ENCODE results near the gene LZTS3. TPM values are rescaled to one million over a fixed set of nuclear protein-coding genes. Genes with fewer than 3 reads are reported as not detected.

Gene LZTS3
- total and polyA plus RNA-seq, 8 donors, result 5.3 to 36.6 (median 17.1) TPM

DNA sequence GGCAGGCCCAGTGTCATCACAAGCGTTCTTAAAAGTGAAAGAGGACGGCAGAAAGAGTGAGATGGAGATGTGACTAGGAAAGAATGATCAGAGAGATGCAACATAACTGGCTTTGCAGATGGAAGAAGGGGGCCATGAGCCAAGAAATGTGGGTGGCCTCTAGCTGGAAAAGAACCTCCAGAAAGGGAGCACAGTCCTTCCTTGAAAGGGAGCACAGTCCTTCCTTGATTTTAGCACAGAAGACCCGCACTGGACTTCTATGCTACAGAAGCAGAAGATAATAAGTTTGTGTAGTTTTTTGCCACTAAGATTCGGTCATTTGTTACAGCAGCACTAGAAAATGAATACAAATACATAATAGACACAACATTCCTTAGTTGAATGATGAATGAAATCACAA, 7.0 kb upstream of the LZTS3 start:
- no peak for TF ChIP-seq POLR2AphosphoS5 (IDR thresholded peaks at IDR 0.05)
- no peak for TF ChIP-seq POLR2A (IDR thresholded peaks at IDR 0.05)
- no peak for TF ChIP-seq EP300 (IDR thresholded peaks at IDR 0.05)
- TF ChIP-seq, protein P1, sequence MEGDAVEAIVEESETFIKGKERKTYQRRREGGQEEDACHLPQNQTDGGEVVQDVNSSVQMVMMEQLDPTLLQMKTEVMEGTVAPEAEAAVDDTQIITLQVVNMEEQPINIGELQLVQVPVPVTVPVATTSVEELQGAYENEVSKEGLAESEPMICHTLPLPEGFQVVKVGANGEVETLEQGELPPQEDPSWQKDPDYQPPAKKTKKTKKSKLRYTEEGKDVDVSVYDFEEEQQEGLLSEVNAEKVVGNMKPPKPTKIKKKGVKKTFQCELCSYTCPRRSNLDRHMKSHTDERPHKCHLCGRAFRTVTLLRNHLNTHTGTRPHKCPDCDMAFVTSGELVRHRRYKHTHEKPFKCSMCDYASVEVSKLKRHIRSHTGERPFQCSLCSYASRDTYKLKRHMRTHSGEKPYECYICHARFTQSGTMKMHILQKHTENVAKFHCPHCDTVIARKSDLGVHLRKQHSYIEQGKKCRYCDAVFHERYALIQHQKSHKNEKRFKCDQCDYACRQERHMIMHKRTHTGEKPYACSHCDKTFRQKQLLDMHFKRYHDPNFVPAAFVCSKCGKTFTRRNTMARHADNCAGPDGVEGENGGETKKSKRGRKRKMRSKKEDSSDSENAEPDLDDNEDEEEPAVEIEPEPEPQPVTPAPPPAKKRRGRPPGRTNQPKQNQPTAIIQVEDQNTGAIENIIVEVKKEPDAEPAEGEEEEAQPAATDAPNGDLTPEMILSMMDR (IDR thresholded peaks at IDR 0.05), result no peak
- 60 to 85% (median 75%) methylated on average over 4 of the region's 4 CpGs for WGBS, 5 donors
- intact Hi-C loops (cut with DNase I; ENCODE audit: low total_unique reads), result no loop called here

DNA sequence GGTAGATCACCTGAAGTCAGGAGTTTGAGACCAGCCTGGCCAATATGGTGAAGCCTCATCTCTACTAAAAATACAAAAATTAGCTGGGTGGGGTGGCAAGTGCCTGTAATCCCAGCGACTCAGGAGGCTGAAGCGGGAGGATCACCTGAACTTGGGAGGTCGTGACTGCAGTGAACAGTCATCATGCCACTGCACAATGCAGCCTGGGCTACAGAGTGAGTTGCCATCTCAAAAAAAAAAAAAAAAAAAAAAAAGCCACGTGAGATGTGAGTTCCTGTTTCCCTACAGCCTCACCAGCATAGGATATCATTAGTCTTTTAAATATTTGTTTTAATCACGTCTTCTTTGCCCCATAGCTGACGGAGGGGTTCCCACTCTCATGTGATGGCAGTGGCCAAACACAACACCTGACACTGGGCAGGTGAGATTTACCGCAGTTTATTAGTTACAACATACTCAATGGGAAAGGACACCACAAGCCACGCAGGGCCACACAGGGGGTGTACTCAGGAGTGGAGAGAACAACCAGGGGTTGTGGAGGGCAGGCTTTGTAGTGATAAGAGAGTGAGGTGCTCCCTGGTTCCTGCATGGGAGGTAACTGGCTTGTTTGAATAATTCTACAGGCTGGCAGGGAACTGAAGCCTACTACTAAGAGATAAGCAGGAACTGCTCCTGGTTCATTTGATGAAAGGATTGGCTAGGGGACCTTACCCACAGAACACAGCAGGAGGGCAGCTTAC, 4.6 kb upstream of the LZTS3 start:
- Histone ChIP-seq H3K36me3 (no peaks in the 10 kb centered on the region), H3K27ac (peak overlapping the region; percentile 13 to 59 (median 41))
- 35 to 46% (median 41%) methylated on average over 7 to 8 of the region's 8 CpGs for WGBS, 5 donors

More for the DNA sequence above, 7.0 kb upstream of the LZTS3 start:
- H3K9me3 ChIP-seq, result no peaks in the 10 kb centered on the region
- no peak for DNase-seq
- H3K27me3 ChIP-seq, result no peaks in the 10 kb centered on the region
- H3K27ac ChIP-seq, result no peak overlapping the region
- no peak overlapping the region for H3K4me3 ChIP-seq
- no peaks in the 10 kb centered on the region for H3K36me3 ChIP-seq
- H3K4me1 ChIP-seq, result peaks cover 6 to 32% (median 19%) of the 10 kb centered on the region in 4 donors

DNA sequence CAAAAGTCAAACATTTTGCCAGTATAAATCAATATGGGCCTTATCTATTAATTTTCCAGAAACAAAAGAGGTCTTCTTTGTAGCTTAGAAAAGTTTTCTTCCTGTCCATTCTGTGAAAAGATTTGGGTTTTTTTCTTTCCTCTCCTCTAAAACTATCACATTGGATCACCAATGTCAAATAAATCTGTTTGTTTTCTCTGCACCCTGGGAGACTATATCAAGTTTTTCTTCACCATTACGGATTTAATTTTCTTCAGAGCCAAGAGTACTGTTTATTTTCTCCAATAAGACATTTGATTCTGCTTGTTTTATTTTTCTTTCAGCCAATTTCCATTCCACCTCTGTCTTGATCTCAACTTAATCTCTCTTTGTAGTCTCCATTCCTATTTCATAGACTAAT, 1.9 kb upstream of the LZTS3 start:
- no peak for DNase-seq
- intact Hi-C loops (cut with DNase I; ENCODE audit: low total_unique reads), result no loop called here
- 25 to 42% (median 31%) methylated on average over 1 of the region's 1 CpG for WGBS, 5 donors

More for the DNA sequence above, 4.6 kb upstream of the LZTS3 start:
- Histone ChIP-seq H3K27me3 (peaks cover 0 to 11% (median 3%) of the 10 kb centered on the region in 3 donors), H3K4me3 (no peak overlapping the region), H3K9me3 (no peaks in the 10 kb centered on the region), H3K4me1 (peaks cover 12 to 51% (median 35%) of the 10 kb centered on the region in 4 donors)
- peak; percentile 52 to 57 for DNase-seq
- intact Hi-C loops (cut with DNase I; ENCODE audit: low total_unique reads), result no loop called here
- peak in 1 of 3 donors; percentile 47 for TF ChIP-seq POLR2AphosphoS5 (IDR thresholded peaks at IDR 0.05)
- TF ChIP-seq EP300 (IDR thresholded peaks at IDR 0.05), result no peak

DNA sequence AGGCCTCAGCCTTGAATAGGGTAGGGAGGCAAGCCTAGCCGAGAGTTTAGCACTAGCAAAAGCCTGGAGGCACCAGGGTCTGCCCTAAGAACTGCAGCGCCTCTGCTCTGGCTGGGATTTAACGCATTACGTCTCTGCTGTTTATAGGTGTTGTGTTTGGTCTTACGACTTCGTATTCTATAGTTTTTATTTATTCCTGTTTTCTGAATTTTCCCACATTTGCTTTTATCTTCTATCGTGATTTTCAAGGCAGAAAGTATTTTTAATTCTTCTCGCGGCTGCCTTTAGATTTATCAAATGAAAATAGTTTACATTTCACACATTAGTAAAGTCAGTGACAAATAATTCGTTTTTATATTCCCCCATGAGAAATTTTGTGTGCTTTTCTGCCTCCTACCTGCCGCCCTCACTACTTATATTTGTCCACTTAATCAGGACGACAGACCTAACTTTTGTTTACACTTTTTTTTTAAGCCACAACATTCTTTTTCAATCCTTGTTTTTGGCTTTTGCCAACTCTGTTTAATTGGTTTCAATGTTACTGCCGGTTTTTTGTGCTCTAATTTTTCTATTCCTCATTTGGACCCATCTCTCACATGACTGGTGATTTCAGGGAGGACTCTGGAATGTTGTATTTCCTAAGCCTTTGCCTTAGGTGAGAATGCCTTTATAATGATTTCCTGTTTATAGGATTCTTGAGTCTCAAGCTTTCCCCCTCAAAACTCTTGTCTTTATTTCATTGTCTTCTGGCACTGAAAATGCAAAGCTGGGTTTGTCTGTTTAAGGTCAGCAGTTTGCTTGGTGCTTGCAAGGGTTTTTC, 1.3 kb upstream of the LZTS3 start:
- no peaks in the 10 kb centered on the region for H3K9me3 ChIP-seq
- H3K27me3 ChIP-seq, result peaks cover 0 to 18% (median 3%) of the 10 kb centered on the region in 3 donors
- DNase-seq, result no peak
- H3K36me3 ChIP-seq, result no peaks in the 10 kb centered on the region
- intact Hi-C loops (cut with DNase I; ENCODE audit: low total_unique reads), result no loop called here
- 9 to 20% (median 11%) methylated on average over 13 of the region's 13 CpGs for WGBS, 5 donors
- no peak for TF ChIP-seq POLR2A (IDR thresholded peaks at IDR 0.05)
- TF ChIP-seq EP300 (IDR thresholded peaks at IDR 0.05), result no peak
- TF ChIP-seq POLR2AphosphoS5 (IDR thresholded peaks at IDR 0.05), result peak in 1 of 3 donors; percentile 11
- H3K4me3 ChIP-seq, result peak overlapping the region; percentile 86 to 94 (median 90)
- peak overlapping the region; percentile 83 to 92 (median 89) for H3K27ac ChIP-seq
- peaks cover 22 to 59% (median 38%) of the 10 kb centered on the region in 4 donors for H3K4me1 ChIP-seq

More for the DNA sequence above, 1.9 kb upstream of the LZTS3 start:
- Histone ChIP-seq H3K4me1 (peaks cover 22 to 59% (median 38%) of the 10 kb centered on the region in 4 donors), H3K27ac (peak overlapping the region in 4 of 5 donors; percentile 83 to 92 (median 90)), H3K4me3 (peak overlapping the region in 3 of 4 donors; percentile 86 to 92 (median 87)), H3K27me3 (peaks cover 0 to 18% (median 3%) of the 10 kb centered on the region in 3 donors), H3K9me3 (no peaks in the 10 kb centered on the region), H3K36me3 (no peaks in the 10 kb centered on the region)
- TF ChIP-seq EP300 (IDR thresholded peaks at IDR 0.05), result no peak
- TF ChIP-seq, protein P1 (IDR thresholded peaks at IDR 0.05), result no peak
- TF ChIP-seq POLR2A (IDR thresholded peaks at IDR 0.05), result no peak
- TF ChIP-seq POLR2AphosphoS5 (IDR thresholded peaks at IDR 0.05), result no peak
